ENCODE results near the gene DACT3. TPM values are rescaled to one million over a fixed set of nuclear protein-coding genes. Genes with fewer than 3 reads are reported as not detected.

Gene DACT3
- total and polyA plus RNA-seq, 2 of the 13 experiments (the other 11 are each of a cell fraction or from before 2014, with no cell fraction given), result 0.04 TPM; not detected in 1

DNA sequence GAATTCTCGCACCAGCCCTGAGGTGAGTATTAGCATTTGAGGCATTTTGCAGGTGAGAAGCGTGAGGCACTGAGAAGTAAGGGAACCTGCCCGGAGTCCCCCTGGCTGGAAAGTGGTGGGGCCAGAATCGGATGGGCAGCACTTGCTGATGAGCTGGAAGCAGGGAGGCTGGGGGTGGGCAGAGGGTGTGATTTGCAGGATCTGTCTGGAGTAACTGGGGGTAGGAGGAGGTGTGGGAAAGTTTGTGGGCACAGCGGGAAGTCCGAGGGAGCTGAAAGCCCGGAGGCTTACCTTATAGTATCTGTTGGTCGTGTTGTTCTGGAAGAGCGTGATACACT is 35.9 kb upstream of the DACT3 start (continued):
- TF ChIP-seq TRIM24 (CRISPR knock-in tag; IDR thresholded peaks at IDR 0.05) (no peak), ZNF552 (CRISPR knock-in tag; IDR thresholded peaks at IDR 0.05; ENCODE audit: borderline replicate concordance) (no peak), ZNF12 (CRISPR knock-in tag; IDR thresholded peaks at IDR 0.05) (no peak), PRPF4 (IDR thresholded peaks at IDR 0.05; ENCODE audit: low read depth, low read length, poor library complexity, severe bottlenecking) (no peak)

DNA sequence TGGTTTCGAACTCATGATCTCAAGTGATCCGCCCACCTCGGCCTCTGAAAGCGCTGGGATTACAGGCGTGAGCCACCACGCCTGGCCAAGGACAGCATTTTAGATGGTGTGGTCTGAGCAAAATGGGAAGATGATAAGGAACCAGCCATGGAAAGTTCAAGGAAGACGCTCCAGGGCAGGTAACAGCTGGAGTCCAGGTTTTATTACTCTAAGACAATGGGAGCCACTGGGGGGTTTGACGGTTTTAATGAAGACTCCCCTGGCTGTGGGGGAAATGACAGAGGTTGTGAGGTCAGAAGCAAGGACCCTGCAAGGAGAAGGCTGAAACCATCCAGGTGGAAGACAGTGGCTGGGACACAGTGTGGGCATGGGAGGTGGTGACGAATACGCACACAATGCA is 35.1 kb upstream of the DACT3 start:
- no peak overlapping the region for H2AFZ ChIP-seq (ENCODE audit: low read length)
- no peaks in the 10 kb centered on the region for H3K79me2 ChIP-seq (ENCODE audit: insufficient read depth, low read length)
- no peak overlapping the region for H3K27ac ChIP-seq (ENCODE audit: extremely low read length, insufficient read depth, low read length)
- H3K9me3 ChIP-seq (ENCODE audit: low read length), result no peaks in the 10 kb centered on the region
- no peaks in the 10 kb centered on the region for H3K4me1 ChIP-seq (ENCODE audit: insufficient read depth, low read length)
- POLR2A ChIA-PET, result no interaction called here
- H3K9ac ChIP-seq (ENCODE audit: insufficient read depth, low read depth, low read length), result no peak overlapping the region
- FAIRE-seq (no peak), ATAC-seq (no peak), DNase-seq (ENCODE audit: low spot score) (no peak)
- peaks cover 43 to 76% of the 10 kb centered on the region in 2 experiments for H3K36me3 ChIP-seq (replicated peaks in 1 of 2; ENCODE audit: control insufficient read depth in 1 of 2, insufficient read depth in 2 of 2, low read length in 2 of 2)
- no peaks in the 10 kb centered on the region for H3K27me3 ChIP-seq (ENCODE audit: control insufficient read depth in 1 of 2, insufficient read depth in 2 of 2, low read length in 2 of 2)
- in situ Hi-C loops (cut with HindIII; ENCODE audit: extremely low pct_ligation_motif_present, low pct_unique_long_range_greater_than_20kb), result no loop called here
- intact Hi-C loops (cut with micrococcal nuclease; ENCODE audit: unreplicated experiment), result no loop called here
- H4K20me1 ChIP-seq (ENCODE audit: insufficient read depth, low read length), result no peaks in the 10 kb centered on the region
- CTCF ChIA-PET (ENCODE audit: low intra/inter-chr PET ratio, low total read pairs), result no interaction called here
- TF ChIP-seq ZFP36L2 (CRISPR knock-in tag; IDR thresholded peaks at IDR 0.05), result no peak
- no peak for TF ChIP-seq ZNF432 (CRISPR knock-in tag; IDR thresholded peaks at IDR 0.05; ENCODE audit: borderline replicate concordance)
- TF ChIP-seq NFE2 (CRISPR knock-in tag; IDR thresholded peaks at IDR 0.05), result no peak
- no peak for TF ChIP-seq NAIF1 (CRISPR knock-in tag; IDR thresholded peaks at IDR 0.05; ENCODE audit: borderline replicate concordance)
- TF ChIP-seq, protein P1, sequence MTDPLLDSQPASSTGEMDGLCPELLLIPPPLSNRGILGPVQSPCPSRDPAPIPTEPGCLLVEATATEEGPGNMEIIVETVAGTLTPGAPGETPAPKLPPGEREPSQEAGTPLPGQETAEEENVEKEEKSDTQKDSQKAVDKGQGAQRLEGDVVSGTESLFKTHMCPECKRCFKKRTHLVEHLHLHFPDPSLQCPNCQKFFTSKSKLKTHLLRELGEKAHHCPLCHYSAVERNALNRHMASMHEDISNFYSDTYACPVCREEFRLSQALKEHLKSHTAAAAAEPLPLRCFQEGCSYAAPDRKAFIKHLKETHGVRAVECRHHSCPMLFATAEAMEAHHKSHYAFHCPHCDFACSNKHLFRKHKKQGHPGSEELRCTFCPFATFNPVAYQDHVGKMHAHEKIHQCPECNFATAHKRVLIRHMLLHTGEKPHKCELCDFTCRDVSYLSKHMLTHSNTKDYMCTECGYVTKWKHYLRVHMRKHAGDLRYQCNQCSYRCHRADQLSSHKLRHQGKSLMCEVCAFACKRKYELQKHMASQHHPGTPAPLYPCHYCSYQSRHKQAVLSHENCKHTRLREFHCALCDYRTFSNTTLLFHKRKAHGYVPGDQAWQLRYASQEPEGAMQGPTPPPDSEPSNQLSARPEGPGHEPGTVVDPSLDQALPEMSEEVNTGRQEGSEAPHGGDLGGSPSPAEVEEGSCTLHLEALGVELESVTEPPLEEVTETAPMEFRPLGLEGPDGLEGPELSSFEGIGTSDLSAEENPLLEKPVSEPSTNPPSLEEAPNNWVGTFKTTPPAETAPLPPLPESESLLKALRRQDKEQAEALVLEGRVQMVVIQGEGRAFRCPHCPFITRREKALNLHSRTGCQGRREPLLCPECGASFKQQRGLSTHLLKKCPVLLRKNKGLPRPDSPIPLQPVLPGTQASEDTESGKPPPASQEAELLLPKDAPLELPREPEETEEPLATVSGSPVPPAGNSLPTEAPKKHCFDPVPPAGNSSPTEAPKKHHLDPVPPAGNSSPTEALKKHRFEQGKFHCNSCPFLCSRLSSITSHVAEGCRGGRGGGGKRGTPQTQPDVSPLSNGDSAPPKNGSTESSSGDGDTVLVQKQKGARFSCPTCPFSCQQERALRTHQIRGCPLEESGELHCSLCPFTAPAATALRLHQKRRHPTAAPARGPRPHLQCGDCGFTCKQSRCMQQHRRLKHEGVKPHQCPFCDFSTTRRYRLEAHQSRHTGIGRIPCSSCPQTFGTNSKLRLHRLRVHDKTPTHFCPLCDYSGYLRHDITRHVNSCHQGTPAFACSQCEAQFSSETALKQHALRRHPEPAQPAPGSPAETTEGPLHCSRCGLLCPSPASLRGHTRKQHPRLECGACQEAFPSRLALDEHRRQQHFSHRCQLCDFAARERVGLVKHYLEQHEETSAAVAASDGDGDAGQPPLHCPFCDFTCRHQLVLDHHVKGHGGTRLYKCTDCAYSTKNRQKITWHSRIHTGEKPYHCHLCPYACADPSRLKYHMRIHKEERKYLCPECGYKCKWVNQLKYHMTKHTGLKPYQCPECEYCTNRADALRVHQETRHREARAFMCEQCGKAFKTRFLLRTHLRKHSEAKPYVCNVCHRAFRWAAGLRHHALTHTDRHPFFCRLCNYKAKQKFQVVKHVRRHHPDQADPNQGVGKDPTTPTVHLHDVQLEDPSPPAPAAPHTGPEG (CRISPR knock-in tag; IDR thresholded peaks at IDR 0.05), result no peak
- no peak for TF ChIP-seq MYC (CRISPR knock-in tag; IDR thresholded peaks at IDR 0.05; ENCODE audit: borderline replicate concordance)
- TF ChIP-seq, protein P2, sequence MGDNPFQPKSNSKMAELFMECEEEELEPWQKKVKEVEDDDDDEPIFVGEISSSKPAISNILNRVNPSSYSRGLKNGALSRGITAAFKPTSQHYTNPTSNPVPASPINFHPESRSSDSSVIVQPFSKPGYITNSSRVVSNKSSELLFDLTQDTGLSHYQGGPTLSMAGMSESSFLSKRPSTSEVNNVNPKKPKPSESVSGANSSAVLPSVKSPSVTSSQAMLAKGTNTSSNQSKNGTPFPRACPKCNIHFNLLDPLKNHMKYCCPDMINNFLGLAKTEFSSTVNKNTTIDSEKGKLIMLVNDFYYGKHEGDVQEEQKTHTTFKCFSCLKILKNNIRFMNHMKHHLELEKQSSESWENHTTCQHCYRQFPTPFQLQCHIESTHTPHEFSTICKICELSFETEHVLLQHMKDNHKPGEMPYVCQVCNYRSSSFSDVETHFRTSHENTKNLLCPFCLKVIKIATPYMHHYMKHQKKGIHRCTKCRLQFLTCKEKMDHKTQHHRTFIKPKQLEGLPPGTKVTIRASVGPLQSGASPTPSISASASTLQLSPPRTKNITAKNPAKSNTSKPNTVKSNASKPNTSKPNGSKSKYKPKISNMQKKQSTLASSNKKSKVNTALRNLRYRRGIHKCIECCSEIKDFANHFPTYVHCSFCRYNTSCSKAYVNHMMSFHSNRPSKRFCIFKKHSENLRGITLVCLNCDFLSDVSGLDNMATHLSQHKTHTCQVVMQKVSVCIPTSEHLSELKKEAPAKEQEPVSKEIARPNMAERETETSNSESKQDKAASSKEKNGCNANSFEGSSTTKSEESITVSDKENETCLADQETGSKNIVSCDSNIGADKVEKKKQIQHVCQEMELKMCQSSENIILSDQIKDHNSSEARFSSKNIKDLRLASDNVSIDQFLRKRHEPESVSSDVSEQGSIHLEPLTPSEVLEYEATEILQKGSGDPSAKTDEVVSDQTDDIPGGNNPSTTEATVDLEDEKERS (CRISPR knock-in tag; IDR thresholded peaks at IDR 0.05), result no peak
- no peak for TF ChIP-seq ZKSCAN1 (IDR thresholded peaks at IDR 0.05; ENCODE audit: low read length)
- TF ChIP-seq, protein P3, sequence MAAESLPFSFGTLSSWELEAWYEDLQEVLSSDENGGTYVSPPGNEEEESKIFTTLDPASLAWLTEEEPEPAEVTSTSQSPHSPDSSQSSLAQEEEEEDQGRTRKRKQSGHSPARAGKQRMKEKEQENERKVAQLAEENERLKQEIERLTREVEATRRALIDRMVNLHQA (CRISPR knock-in tag; IDR thresholded peaks at IDR 0.05), result no peak
- H3K4me2 ChIP-seq (ENCODE audit: low read depth, low read length), result no peak overlapping the region
- no peak overlapping the region for H3K4me3 ChIP-seq (replicated peaks in 1 of 3; ENCODE audit: insufficient read depth in 1 of 3, low read depth in 2 of 3, low read length in 3 of 3)
- 93% methylated on average over 10 of the region's 10 CpGs for WGBS (ENCODE audit: low lambda C conversion rate)
- no TSS peak for BruUV-seq (replicated peaks)

Data from HepG2 (cell line).